Upper lobe of left lung (tissue), 4 donors: ENCODE data around the gene SMYD3.

ENCODE experiments used
- POLR2AphosphoS5 ChIP-seq, 2 donors: sonication (generic); formaldehyde crosslinking; IDR thresholded peaks; one replicate each; pipeline ENCODE4 v1.5.1; 2017; ENCODE audit warnings: antibody characterized with exemption in 2 of 2
- TF ChIP-seq, protein P1 (sequence below), 6 experiments: fragments of 450-650 bp in 4 of 6; fragments of 200-600 bp in 2 of 6; sonication (generic) in 2 of 6; IDR thresholded peaks; one replicate each; pipeline ENCODE4 v1.5.1; 2016 to 2019; ENCODE audit warnings: antibody characterized with exemption in 6 of 6

DNA sequence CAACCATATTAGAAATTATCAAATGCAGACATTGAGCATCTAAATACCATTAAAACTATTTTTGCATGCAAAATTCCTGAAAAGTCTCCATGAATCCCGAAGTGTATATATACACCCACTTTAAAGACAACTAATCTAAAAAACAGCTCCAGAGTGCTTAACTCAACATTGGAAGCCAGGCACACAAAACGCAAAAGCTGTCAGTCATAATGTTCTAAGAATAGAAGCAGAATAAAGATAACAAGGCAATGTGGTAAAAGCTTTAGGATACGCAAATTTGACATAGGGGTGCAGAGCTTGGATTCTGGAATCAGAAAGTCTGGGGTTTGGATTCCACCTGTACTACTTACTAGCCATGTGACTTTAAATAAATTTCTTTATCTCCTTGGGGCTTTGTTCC is 62.5 kb downstream of the SMYD3 start:
- TF ChIP-seq, protein P1, sequence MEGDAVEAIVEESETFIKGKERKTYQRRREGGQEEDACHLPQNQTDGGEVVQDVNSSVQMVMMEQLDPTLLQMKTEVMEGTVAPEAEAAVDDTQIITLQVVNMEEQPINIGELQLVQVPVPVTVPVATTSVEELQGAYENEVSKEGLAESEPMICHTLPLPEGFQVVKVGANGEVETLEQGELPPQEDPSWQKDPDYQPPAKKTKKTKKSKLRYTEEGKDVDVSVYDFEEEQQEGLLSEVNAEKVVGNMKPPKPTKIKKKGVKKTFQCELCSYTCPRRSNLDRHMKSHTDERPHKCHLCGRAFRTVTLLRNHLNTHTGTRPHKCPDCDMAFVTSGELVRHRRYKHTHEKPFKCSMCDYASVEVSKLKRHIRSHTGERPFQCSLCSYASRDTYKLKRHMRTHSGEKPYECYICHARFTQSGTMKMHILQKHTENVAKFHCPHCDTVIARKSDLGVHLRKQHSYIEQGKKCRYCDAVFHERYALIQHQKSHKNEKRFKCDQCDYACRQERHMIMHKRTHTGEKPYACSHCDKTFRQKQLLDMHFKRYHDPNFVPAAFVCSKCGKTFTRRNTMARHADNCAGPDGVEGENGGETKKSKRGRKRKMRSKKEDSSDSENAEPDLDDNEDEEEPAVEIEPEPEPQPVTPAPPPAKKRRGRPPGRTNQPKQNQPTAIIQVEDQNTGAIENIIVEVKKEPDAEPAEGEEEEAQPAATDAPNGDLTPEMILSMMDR (IDR thresholded peaks at IDR 0.05): no peak
- TF ChIP-seq POLR2AphosphoS5 (IDR thresholded peaks at IDR 0.05): no peak
